Vagina (tissue), 2 donors: Measurements from ENCODE around the gene HAGH. TPM values are rescaled to one million over a fixed set of nuclear protein-coding genes. Genes with fewer than 3 reads are reported as not detected.
"Not testable (repeated sequence)": the region's sequence is repeated elsewhere in the genome, so short reads cannot be mapped to it uniquely, and the experiment has no call there.

ENCODE experiments used
- DNase-seq, 2 donors: peaks; one replicate each; pipeline ENCODE4 v3.0.0-alpha.2; 2017; ENCODE audit errors: extremely low spot score in 2 of 2
- H3K27ac ChIP-seq: fragments of 200-600 bp; sonication (generic); one replicate; pipeline ENCODE4 v1.5.1; 2019
- H3K27me3 ChIP-seq: fragments of 200-600 bp; sonication (generic); one replicate; pipeline ENCODE4 v1.5.1; 2019
- H3K36me3 ChIP-seq, 2 donors: fragments of 200-600 bp; sonication (generic); one replicate each; pipeline ENCODE4 v1.5.1; 2017 to 2019
- H3K4me1 ChIP-seq: fragments of 200-600 bp; sonication (generic); one replicate; pipeline ENCODE4 v1.5.1; 2019
- H3K4me3 ChIP-seq, 2 donors: fragments of 200-600 bp; sonication (generic); 1 replicate in 1 of 2; 2 replicates in 1 of 2; pipeline ENCODE4 v1.5.1; 2016 to 2019
- H3K9me3 ChIP-seq: fragments of 200-600 bp; sonication (generic); one replicate; pipeline ENCODE4 v1.5.1; 2019
- POLR2A ChIP-seq, 2 donors: fragments of 450-650 bp; IDR thresholded peaks; one replicate each; pipeline ENCODE4 v1.6.1; 2017; ENCODE audit warnings: antibody characterized with exemption in 2 of 2, mild to moderate bottlenecking in 2 of 2, moderate library complexity in 2 of 2
- POLR2AphosphoS5 ChIP-seq, 2 donors: sonication (generic); formaldehyde crosslinking; IDR thresholded peaks; one replicate each; pipeline ENCODE4 v1.9.0; 2017; ENCODE audit warnings: antibody characterized with exemption in 2 of 2, mild to moderate bottlenecking in 2 of 2, low read depth in 1 of 2; ENCODE audit not compliant: insufficient read depth in 1 of 2
- intact Hi-C: fragments of 100-400 bp; cut with DNase I; formaldehyde crosslinking; loops from one replicate; pipeline ENCODE4 v1.15.1; 2023
- total RNA-seq: library from RNA; depleted of rRNA; stranded (reverse); fragments of >200 nt; gene quantifications from one replicate; pipeline ENCODE4 v1.2.3, GENCODE V29; 2016
- TF ChIP-seq, protein P1 (sequence below), 3 experiments: fragments of 450-650 bp in 2 of 3; fragments of 200-600 bp in 1 of 3; sonication (generic) in 1 of 3; IDR thresholded peaks; one replicate each; pipeline ENCODE4 v1.5.1; 2017 to 2019; ENCODE audit warnings: antibody characterized with exemption in 3 of 3, mild to moderate bottlenecking in 2 of 3, moderate library complexity in 2 of 3

The HAGH gene
- total RNA-seq, 1 donor from 2014 or later = 71.5 TPM

DNA sequence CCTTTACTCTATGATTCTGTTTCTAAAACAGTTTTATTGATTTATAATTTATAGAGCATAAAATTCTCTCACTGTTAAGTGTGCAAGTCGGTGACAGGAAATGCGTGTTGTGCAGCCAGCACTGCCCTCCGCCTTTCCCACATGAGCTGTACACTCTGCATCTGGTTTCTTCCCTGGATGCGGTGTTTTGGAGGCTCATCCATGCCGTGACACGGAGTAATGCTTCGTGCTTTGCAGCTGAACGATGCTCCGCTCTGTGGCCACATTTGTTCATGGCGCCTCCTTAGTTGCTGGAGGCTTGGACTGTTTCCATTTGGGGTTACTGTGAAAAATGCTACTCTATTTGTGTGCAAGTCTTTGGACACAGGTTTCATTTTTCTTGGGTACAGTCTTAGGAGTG lies 25.9 kb downstream of the HAGH start:
- no peak for DNase-seq
- intact Hi-C loops = no loop called here
- Histone ChIP-seq H3K27me3 (no peaks in the 10 kb centered on the region), H3K27ac (no peak overlapping the region), H3K4me1 (no peaks in the 10 kb centered on the region), H3K4me3 (no peak overlapping the region), H3K9me3 (peaks cover 4% of the 10 kb centered on the region), H3K36me3 (no peaks in the 10 kb centered on the region)
- TF ChIP-seq, protein P1, sequence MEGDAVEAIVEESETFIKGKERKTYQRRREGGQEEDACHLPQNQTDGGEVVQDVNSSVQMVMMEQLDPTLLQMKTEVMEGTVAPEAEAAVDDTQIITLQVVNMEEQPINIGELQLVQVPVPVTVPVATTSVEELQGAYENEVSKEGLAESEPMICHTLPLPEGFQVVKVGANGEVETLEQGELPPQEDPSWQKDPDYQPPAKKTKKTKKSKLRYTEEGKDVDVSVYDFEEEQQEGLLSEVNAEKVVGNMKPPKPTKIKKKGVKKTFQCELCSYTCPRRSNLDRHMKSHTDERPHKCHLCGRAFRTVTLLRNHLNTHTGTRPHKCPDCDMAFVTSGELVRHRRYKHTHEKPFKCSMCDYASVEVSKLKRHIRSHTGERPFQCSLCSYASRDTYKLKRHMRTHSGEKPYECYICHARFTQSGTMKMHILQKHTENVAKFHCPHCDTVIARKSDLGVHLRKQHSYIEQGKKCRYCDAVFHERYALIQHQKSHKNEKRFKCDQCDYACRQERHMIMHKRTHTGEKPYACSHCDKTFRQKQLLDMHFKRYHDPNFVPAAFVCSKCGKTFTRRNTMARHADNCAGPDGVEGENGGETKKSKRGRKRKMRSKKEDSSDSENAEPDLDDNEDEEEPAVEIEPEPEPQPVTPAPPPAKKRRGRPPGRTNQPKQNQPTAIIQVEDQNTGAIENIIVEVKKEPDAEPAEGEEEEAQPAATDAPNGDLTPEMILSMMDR (IDR thresholded peaks at IDR 0.05) = no peak
- TF ChIP-seq POLR2AphosphoS5 (IDR thresholded peaks at IDR 0.05; ENCODE audit: insufficient read depth in 1 of 2, low read depth in 1 of 2) = no peak
- no peak for TF ChIP-seq POLR2A (IDR thresholded peaks at IDR 0.05)

GRCh38 chr16:1799263-1799662 lies 27.4 kb downstream of the HAGH start:
- DNase-seq, intact Hi-C loops, H3K27ac ChIP-seq, H3K4me3 ChIP-seq, H3K4me1 ChIP-seq, H3K9me3 ChIP-seq, H3K27me3 ChIP-seq, H3K36me3 ChIP-seq: not testable (repeated sequence)

DNA sequence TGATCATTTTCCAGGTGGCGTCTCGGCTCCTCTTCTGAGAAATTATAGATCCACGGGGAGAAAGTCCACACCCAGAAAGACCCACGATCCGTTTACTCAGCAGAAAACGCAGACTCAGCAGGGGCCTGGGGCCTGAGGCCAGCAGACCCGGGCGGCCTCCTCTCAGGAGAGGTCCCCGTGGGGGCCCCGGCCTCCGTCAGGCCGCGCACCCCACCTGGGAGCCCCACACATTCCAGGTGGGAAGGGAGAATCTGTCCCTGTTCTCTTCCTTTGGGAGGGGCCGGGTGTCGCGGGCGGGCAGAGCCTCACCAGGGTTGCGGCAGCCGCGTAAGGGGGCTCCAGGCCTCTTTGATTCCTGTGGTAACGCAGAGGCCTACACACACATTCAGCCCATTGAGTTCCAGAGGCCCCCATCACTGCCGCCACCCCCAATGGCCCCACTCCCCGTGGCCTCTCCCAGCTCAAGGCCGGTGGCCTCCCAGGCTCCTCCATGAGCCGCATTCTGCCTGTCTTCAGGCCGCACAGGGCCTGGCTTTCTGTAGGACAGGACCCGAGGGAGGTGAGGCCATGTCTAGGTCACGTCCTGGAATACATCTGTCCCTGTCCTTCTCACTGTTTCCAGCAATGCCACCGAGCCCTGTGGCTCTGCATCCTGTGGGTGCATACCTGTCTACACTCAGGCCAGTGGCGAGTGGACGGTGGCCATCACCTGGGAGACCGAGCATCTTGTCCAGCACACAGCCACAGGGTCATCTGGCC lies 31.5 kb downstream of the HAGH start:
- H3K9me3 ChIP-seq = peaks cover 4% of the 10 kb centered on the region
- no peaks in the 10 kb centered on the region for H3K36me3 ChIP-seq
- H3K27me3 ChIP-seq = no peaks in the 10 kb centered on the region
- intact Hi-C loops = no loop called here
- TF ChIP-seq POLR2AphosphoS5 (IDR thresholded peaks at IDR 0.05; ENCODE audit: insufficient read depth in 1 of 2, low read depth in 1 of 2) (no peak), POLR2A (IDR thresholded peaks at IDR 0.05) (no peak)
- TF ChIP-seq, protein P1 (IDR thresholded peaks at IDR 0.05) = no peak
- no peak for DNase-seq
- no peaks in the 10 kb centered on the region for H3K4me1 ChIP-seq
- H3K27ac ChIP-seq = no peak overlapping the region
- no peak overlapping the region for H3K4me3 ChIP-seq

- no peak for DNase-seq
- Histone ChIP-seq H3K36me3 (peaks cover 0 to 4% of the 10 kb centered on the region in 2 donors), H3K4me3 (no peak overlapping the region), H3K4me1 (no peaks in the 10 kb centered on the region), H3K27me3 (no peaks in the 10 kb centered on the region), H3K9me3 (peaks cover 4% of the 10 kb centered on the region), H3K27ac (no peak overlapping the region)
- TF ChIP-seq POLR2AphosphoS5 (IDR thresholded peaks at IDR 0.05; ENCODE audit: insufficient read depth in 1 of 2, low read depth in 1 of 2) (no peak), POLR2A (IDR thresholded peaks at IDR 0.05) (no peak)
- intact Hi-C loops = no loop called here
Measured at GRCh38 chr16:1794221-1794871, 32.3 kb downstream of the HAGH start.

- no peak within 1 kb of the TSS for H3K4me3 ChIP-seq
- DNase-seq = no peak
- H3K9me3 ChIP-seq = peaks cover 4% of the 10 kb centered on the region
- intact Hi-C loops = no loop called here
- H3K27ac ChIP-seq = no peak within 1 kb of the TSS
- H3K36me3 ChIP-seq = peaks cover 0 to 10% of the 10 kb centered on the region in 2 donors
- H3K4me1 ChIP-seq = peaks cover 3% of the 10 kb centered on the region
- no peaks in the 10 kb centered on the region for H3K27me3 ChIP-seq
- no peak for TF ChIP-seq POLR2A (IDR thresholded peaks at IDR 0.05)
- TF ChIP-seq, protein P1 (IDR thresholded peaks at IDR 0.05) = no peak
- no peak for TF ChIP-seq POLR2AphosphoS5 (IDR thresholded peaks at IDR 0.05; ENCODE audit: insufficient read depth in 1 of 2, low read depth in 1 of 2)
Measured at GRCh38 chr16:1793578-1794220, 32.9 kb downstream of the HAGH start, which contains the start of gene IGFALS. IGFALS (minus strand) TSS chr16:1793705; CDS start chr16:1793652, 53 bp downstream.
